Right atrium auricular region (tissue), 2 donors: ENCODE data around the gene GCSH. TPM values are rescaled to one million over a fixed set of nuclear protein-coding genes. Genes with fewer than 3 reads are reported as not detected.

ENCODE experiments used
- DNase-seq: peaks from one replicate; pipeline ENCODE4 v3.0.0-alpha.2; 2019; ENCODE audit warnings: low spot score
- H3K27ac ChIP-seq, 2 donors: fragments of 200-600 bp; sonication (generic); 1 replicate in 1 of 2; 2 replicates in 1 of 2; pipeline ENCODE4 v1.5.1; 2016 to 2019
- H3K27me3 ChIP-seq, 2 donors: fragments of 200-600 bp; sonication (generic); one replicate each; pipeline versions ENCODE4 v1.5.1 to v1.6.0; 2017 to 2019
- H3K36me3 ChIP-seq: fragments of 200-600 bp; sonication (generic); one replicate; pipeline ENCODE4 v1.5.1; 2016
- H3K4me1 ChIP-seq, 2 donors: fragments of 200-600 bp; sonication (generic); one replicate each; pipeline versions ENCODE4 v1.5.1 to v1.6.0; 2017 to 2019
- H3K4me3 ChIP-seq, 2 donors: fragments of 200-600 bp; sonication (generic); 1 replicate in 1 of 2; 2 replicates in 1 of 2; pipeline ENCODE4 v1.5.1; 2017 to 2019; ENCODE audit warnings: mild to moderate bottlenecking in 1 of 2, moderate library complexity in 1 of 2
- H3K9me3 ChIP-seq, 2 donors: fragments of 200-600 bp; sonication (generic); one replicate each; pipeline ENCODE4 v1.5.1; 2019
- CTCF ChIP-seq, 2 donors: fragments of 200-600 bp; sonication (generic); IDR thresholded peaks; one replicate each; pipeline ENCODE4 v1.5.1; 2019; ENCODE audit warnings: antibody characterized with exemption in 2 of 2
- total RNA-seq, 2 donors: library from RNA; depleted of rRNA; stranded (reverse); fragments of >200 nt; gene quantifications; one replicate each; pipeline ENCODE4 v1.1.0, GENCODE V29; 2016

GCSH gene
- total RNA-seq, 2 donors from 2014 or later, result 12.3 to 16.9 TPM

GRCh38 chr16:81036751-81037350, 59.3 kb downstream of the GCSH start:
- Histone ChIP-seq H3K4me3 (peak overlapping the region; percentile 79 to 87), H3K9me3 (no peaks in the 10 kb centered on the region), H3K36me3 (peaks cover 9% of the 10 kb centered on the region), H3K27me3 (no peaks in the 10 kb centered on the region), H3K27ac (peak overlapping the region; percentile 60 to 77), H3K4me1 (peaks cover 2 to 26% of the 10 kb centered on the region in 2 donors)
- TF ChIP-seq CTCF (IDR thresholded peaks at IDR 0.05), result no peak
- DNase-seq, result no peak

DNA sequence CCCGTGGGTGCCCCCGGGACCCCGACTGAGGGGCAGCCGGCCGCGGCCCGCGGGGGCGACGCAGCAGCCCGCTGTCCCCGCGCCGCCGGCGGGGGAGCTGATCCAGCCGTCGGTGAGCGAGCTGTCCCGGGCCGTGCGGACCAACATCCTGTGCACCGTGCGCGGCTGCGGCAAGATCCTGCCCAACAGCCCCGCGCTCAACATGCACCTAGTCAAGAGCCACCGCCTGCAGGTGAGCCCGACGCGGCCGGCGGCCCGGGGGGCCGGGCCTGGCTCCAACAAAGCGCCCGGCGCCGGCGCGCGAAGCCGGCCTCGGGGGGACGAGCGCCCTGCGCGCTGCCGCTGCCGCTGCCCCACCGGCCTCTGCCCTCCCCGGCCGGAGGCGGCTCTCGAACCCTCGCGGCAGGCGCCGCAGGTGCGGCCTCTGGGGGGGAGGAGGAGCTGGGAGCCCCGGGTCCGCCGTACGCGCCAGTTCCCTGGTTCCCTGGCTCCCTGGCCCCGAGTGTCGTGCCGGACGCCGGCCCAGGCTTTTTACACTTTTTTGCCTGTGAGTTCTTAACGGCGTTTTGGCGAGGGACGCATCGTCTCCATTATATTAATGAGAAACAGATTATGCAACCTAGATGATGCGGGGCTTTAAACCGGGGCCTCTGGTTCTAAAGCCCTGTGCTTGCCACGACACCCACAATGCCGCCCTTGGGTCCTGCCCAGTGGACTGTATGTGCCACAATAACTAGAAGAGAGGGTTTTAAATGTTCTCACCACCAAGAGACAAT, 60.0 kb downstream of the GCSH start:
- DNase-seq, result no peak
- Histone ChIP-seq H3K27ac (peak overlapping the region; percentile 60 to 77), H3K4me1 (peaks cover 2 to 26% of the 10 kb centered on the region in 2 donors), H3K36me3 (peaks cover 2% of the 10 kb centered on the region), H3K4me3 (peak overlapping the region; percentile 79 to 87), H3K9me3 (no peaks in the 10 kb centered on the region), H3K27me3 (no peaks in the 10 kb centered on the region)
- TF ChIP-seq CTCF (IDR thresholded peaks at IDR 0.05), result no peak

GRCh38 chr16:81035398-81035974, 60.7 kb downstream of the GCSH start, which contains the start of gene ATMIN:
TSS of gene ATMIN (plus strand) at chr16:81035842. CDS start at chr16:81035871, 29 bp downstream.
- peak; percentile 72 for DNase-seq
- H3K9me3 ChIP-seq, result no peaks in the 10 kb centered on the region
- peaks cover 2 to 26% of the 10 kb centered on the region in 2 donors for H3K4me1 ChIP-seq
- H3K27me3 ChIP-seq, result no peaks in the 10 kb centered on the region
- no peaks in the 10 kb centered on the region for H3K36me3 ChIP-seq
- TF ChIP-seq CTCF (IDR thresholded peaks at IDR 0.05), result peak; percentile 93 to 95
- peak within 1 kb of the TSS; percentile 79 to 87 for H3K4me3 ChIP-seq
- peak within 1 kb of the TSS; percentile 60 to 77 for H3K27ac ChIP-seq

Other genes with a start within 250 kb of the GCSH start
- gene CMC2, start 89.5 kb downstream of the GCSH start, total RNA-seq, result 100 to 1,000 TPM; 136 to 212 TPM
- 10 to 100 TPM; 10.5 to 18.1 TPM for gene CENPN, start 89.2 kb downstream of the GCSH start, total RNA-seq
- gene ATMIN, start 60.6 kb downstream of the GCSH start, total RNA-seq, result 10 to 100 TPM; 20.5 to 25.6 TPM
- 1 to 10 TPM in 1 of 2 donors, not detected in 1; 1.5 TPM for gene C16orf46, start 19.2 kb downstream of the GCSH start, total RNA-seq
- not detected for gene BCO1, start 142.3 kb upstream of the GCSH start, total RNA-seq
- 10 to 100 TPM in 1 of 2 donors, 1 to 10 TPM in 1; 8.8 to 10.7 TPM for gene GAN, start 218.6 kb upstream of the GCSH start, total RNA-seq